Central memory CD8-positive, alpha-beta T cell (primary cell): ENCODE data around the gene TBC1D32.
A peak's percentile ranks its signal among the peaks of the same experiment; 100 is the strongest.
"Not testable (repeated sequence)": the region's sequence is repeated elsewhere in the genome, so short reads cannot be mapped to it uniquely, and the experiment has no call there.

ENCODE experiments used
- ATAC-seq: fragments of 150-1000 bp; cut with Tn5 transposase; replicated peaks from 2 replicates; pipeline ENCODE4 v1.10.0; 2022; ENCODE audit warnings: mild to moderate bottlenecking, moderate FRiP score, moderate number of reproducible peaks; ENCODE audit not compliant: poor library complexity, severe bottlenecking; ENCODE audit errors: extremely low read depth
- DNase-seq, 2 donors: peaks; one replicate each; pipeline ENCODE4 v3.0.0; 2021; ENCODE audit warnings: low spot score in 2 of 2
- H3K27ac Mint-ChIP-seq: one replicate; pipeline ENCODE4 v1.8.0; 2022; ENCODE audit warnings: low read depth, mild to moderate bottlenecking, moderate library complexity, mixed read lengths
- H3K27me3 Mint-ChIP-seq: one replicate; pipeline ENCODE4 v1.8.0; 2022; ENCODE audit warnings: mixed read lengths
- H3K36me3 Mint-ChIP-seq: one replicate; pipeline ENCODE4 v1.8.0; 2022; ENCODE audit warnings: mild to moderate bottlenecking, moderate library complexity, mixed read lengths; ENCODE audit not compliant: insufficient read depth
- H3K4me1 Mint-ChIP-seq: one replicate; pipeline ENCODE4 v1.8.0; 2022; ENCODE audit warnings: mixed read lengths
- H3K4me3 Mint-ChIP-seq: one replicate; pipeline ENCODE4 v1.8.0; 2022; ENCODE audit warnings: mild to moderate bottlenecking, moderate library complexity, mixed read lengths
- H3K9me3 Mint-ChIP-seq: one replicate; pipeline ENCODE4 v1.8.0; 2022; ENCODE audit warnings: mixed read lengths

The TBC1D32 gene

DNA sequence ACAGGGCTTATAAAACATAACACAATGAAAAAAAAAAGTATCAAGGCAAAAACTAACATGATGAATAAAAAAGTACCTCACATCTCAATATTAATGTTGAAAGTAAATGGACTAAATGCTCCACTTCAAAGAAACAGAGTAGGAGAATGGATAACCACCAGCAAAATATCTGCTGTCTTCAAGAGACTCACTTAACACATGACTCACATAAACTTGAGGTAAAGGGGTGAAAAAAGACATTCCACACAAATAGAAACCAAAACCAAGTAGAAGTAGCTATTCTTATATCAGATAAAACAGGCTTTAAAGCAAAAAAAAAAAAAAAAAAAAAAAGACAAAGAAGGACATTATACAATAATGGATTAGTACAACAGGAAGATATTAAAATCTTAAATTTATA lies 86.9 kb downstream of the TBC1D32 start:
- Mint-ChIP-seq H3K4me3 (no peak overlapping the region), H3K4me1 (peaks cover 10% of the 10 kb centered on the region), H3K36me3 (peaks cover 8% of the 10 kb centered on the region), H3K27ac (no peak overlapping the region), H3K27me3 (no peaks in the 10 kb centered on the region), H3K9me3 (peaks cover 22% of the 10 kb centered on the region)
- ATAC-seq (no peak), DNase-seq (no peak)

DNA sequence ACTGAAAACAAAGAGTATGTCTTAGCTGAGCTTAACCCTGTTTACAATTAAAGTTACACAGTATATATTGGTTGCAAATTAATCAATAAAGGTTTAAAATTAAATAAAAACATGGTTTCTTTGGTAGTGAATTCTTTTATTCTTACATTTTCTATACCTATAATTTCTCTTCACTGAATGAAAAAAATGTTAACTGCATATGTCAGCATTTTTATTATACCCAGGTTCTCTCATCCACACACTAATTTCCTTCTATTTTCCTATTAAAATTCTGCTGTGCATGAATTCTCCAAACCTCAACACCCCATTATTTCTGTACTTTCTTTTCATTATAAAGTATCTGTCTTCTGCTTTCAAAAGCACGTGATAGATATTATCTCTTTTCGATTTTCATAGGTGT lies 91.9 kb downstream of the TBC1D32 start:
- no peak overlapping the region for H3K27ac Mint-ChIP-seq
- DNase-seq, result no peak
- no peak for ATAC-seq
- H3K4me3 Mint-ChIP-seq, result no peak overlapping the region
- peaks cover 4% of the 10 kb centered on the region for H3K4me1 Mint-ChIP-seq
- H3K36me3 Mint-ChIP-seq, result peaks cover 5% of the 10 kb centered on the region
- no peaks in the 10 kb centered on the region for H3K27me3 Mint-ChIP-seq
- no peaks in the 10 kb centered on the region for H3K9me3 Mint-ChIP-seq

DNA sequence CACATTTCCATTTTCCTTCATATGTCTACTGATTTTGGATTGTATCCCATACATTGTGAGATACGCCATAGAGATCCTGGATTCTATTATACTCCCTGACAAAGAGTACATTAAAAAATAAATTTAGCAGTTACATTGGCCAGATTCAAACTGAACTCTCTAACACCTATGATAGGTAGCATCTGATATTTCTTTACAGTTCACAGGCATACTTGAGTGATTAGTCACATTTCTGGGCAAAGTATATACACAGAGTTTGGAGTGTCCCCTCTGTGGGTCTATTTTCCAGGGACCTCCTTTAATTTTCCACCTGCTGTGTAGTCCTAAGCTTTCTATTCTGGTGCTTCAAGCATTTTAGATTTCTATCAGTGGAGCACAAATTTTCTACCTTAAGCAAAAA lies 96.4 kb downstream of the TBC1D32 start:
- no peaks in the 10 kb centered on the region for H3K4me1 Mint-ChIP-seq
- DNase-seq (no peak), ATAC-seq (no peak)
- H3K36me3 Mint-ChIP-seq, result peaks cover 8% of the 10 kb centered on the region
- no peak overlapping the region for H3K27ac Mint-ChIP-seq
- no peak overlapping the region for H3K4me3 Mint-ChIP-seq
- H3K27me3 Mint-ChIP-seq, result no peaks in the 10 kb centered on the region
- peaks cover 5% of the 10 kb centered on the region for H3K9me3 Mint-ChIP-seq

DNA sequence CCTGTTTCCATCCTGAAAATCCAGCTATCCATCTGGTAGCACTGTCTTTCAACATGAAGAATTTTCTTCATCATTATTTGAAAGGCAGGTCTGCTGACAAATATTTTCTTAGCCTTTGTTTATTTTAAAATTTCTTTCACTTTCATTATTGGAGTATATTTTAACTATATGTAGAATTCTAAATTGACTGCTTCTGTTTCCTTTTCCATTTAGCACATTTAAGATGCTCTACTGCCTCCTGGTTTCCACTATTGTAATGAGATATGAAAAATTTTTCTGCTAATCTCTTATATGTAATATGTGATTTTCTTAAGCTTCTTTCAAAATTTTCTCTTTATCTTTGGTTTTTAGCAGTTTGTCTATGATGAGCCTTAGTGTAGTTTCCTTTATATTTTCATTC lies 97.3 kb downstream of the TBC1D32 start:
- Mint-ChIP-seq H3K9me3 (peaks cover 5% of the 10 kb centered on the region), H3K4me3 (no peak overlapping the region), H3K4me1 (no peaks in the 10 kb centered on the region), H3K27ac (no peak overlapping the region), H3K36me3 (peaks cover 8% of the 10 kb centered on the region), H3K27me3 (no peaks in the 10 kb centered on the region)
- ATAC-seq (no peak), DNase-seq (no peak)

DNA sequence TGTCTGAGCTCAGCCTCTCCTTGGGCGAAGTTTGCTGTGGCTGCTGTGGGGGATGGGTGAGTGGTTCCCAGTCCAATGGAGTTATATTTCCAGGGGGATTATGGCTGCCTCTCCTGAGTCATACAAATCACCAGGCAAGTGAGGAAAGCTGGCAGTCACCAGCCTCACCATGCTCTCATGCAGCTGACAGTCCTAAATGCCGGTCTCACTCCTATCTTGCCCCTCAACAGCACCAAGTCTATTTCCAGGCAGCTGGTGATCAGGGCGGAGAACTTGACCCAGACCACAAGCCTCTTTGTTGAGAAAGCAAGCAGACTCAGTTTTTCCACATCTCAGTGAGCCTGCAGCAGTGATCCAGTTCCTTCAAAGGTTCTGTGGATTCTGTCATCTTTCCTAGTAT lies 98.9 kb downstream of the TBC1D32 start:
- ATAC-seq, result no peak
- Mint-ChIP-seq H3K36me3 (peaks cover 8% of the 10 kb centered on the region), H3K4me1 (no peaks in the 10 kb centered on the region), H3K9me3 (peaks cover 5% of the 10 kb centered on the region), H3K27me3 (no peaks in the 10 kb centered on the region), H3K4me3 (no peak overlapping the region), H3K27ac (no peak overlapping the region)
- no peak for DNase-seq

DNA sequence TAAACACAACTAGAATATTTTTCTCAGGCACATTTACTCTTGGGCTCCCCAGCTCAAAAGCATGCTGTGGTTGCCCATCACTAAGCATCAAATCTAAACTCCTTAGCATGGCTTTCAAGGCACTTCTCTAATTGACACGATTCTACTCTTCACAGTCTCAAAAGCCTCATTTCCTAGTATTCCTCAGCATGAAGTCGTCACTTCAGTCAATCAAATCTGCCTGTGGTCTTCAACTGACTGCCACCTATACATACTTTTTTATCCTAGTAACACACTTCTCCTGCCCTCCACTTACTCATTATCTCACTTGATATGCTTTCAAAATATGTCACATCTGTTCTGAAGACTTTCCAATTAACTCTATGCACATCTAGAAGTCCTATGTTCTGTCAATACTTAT lies 110.3 kb downstream of the TBC1D32 start:
- Mint-ChIP-seq H3K4me1 (no peaks in the 10 kb centered on the region), H3K36me3 (peaks cover 8% of the 10 kb centered on the region), H3K27me3 (no peaks in the 10 kb centered on the region), H3K27ac (peak overlapping the region; percentile 2), H3K4me3 (no peak overlapping the region), H3K9me3 (peaks cover 2% of the 10 kb centered on the region)
- DNase-seq (no peak), ATAC-seq (no peak)

DNA sequence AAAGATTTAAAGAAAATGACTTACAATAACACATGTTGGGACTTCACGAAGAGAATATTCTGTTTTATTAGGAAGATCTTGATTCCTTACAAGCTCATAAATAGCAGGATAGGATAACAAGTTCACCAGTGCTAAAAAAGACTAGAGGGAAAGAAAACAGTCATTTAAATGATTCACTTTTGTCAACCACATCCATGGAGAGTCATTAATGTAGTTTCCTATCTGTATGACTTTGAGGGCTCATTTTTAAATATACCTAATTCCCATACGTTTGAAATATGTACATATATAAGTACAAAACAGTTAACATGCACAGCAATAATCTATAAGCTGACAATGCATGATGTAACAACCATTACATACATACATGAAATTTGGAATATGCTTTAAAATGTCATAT lies 111.1 kb downstream of the TBC1D32 start:
- no peak for ATAC-seq
- Mint-ChIP-seq H3K4me1 (no peaks in the 10 kb centered on the region), H3K27ac (no peak overlapping the region), H3K4me3 (no peak overlapping the region), H3K27me3 (no peaks in the 10 kb centered on the region), H3K9me3 (peaks cover 5% of the 10 kb centered on the region), H3K36me3 (peaks cover 8% of the 10 kb centered on the region)
- DNase-seq, result no peak

DNA sequence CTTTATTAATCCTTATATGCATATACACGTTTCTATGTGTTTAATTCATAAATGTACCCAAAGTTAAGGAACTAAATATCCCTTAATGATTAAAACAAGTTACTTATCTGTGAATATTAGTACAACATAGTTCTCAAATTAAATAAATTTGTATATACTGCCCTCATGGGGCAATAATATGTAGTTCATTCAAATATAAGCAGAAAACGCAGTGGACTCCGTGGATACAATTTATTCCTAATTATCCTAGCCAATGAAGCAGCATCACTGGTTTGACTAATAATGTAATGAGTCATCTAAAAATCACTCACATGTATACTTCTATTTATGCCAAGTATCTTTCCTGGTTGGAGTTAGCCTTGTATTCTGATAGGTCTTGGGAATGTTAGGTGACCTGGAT lies 111.6 kb downstream of the TBC1D32 start:
- no peak overlapping the region for H3K27ac Mint-ChIP-seq
- H3K36me3 Mint-ChIP-seq, result peaks cover 5% of the 10 kb centered on the region
- no peaks in the 10 kb centered on the region for H3K4me1 Mint-ChIP-seq
- H3K9me3 Mint-ChIP-seq, result peaks cover 8% of the 10 kb centered on the region
- DNase-seq (no peak), ATAC-seq (no peak)
- H3K27me3 Mint-ChIP-seq, result no peaks in the 10 kb centered on the region
- no peak overlapping the region for H3K4me3 Mint-ChIP-seq

DNA sequence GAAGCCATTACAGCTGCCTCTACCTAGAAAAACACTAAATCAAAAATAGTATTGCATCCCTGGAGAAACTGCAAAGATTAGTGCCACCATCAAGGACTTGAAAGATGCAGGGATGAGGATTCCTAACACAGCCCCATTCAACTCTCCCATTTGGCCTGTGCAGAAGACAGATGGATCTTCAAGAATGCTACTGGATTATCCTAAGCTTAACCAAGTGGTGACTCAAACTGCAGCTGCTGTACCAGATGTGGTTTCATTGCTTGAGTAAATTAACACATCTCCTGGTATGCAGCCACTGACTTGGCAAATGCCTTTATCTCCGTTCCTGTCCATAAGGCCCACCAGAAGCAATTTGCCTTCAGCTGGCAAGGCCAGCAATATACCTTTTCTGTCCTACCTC lies 117.4 kb downstream of the TBC1D32 start:
- no peaks in the 10 kb centered on the region for H3K27me3 Mint-ChIP-seq
- H3K4me1 Mint-ChIP-seq, result no peaks in the 10 kb centered on the region
- ATAC-seq, result no peak
- H3K36me3 Mint-ChIP-seq, result peaks cover 5% of the 10 kb centered on the region
- no peak for DNase-seq
- peaks cover 8% of the 10 kb centered on the region for H3K9me3 Mint-ChIP-seq
- no peak overlapping the region for H3K27ac Mint-ChIP-seq
- no peak overlapping the region for H3K4me3 Mint-ChIP-seq

DNA sequence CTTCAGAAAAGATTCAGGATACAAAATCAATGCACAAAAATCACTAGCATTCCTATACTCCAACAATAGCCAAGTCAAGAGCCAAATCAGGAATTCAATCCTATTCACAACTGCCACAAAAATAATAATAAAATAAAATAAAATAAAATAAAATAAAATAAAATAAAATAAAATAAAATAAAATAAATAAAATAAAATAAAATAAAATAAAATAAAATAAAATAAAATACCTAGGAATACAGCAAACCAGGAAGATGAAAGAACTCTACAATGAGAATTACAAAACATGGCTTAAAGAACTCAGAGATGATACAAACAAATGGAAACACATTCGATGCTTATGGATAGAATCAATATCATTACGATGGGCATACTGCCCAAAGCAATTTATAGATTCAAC lies 120.9 kb downstream of the TBC1D32 start:
- not testable (repeated sequence) for H3K4me3 Mint-ChIP-seq, H3K27me3 Mint-ChIP-seq, DNase-seq, H3K27ac Mint-ChIP-seq, ATAC-seq, H3K36me3 Mint-ChIP-seq, H3K9me3 Mint-ChIP-seq, H3K4me1 Mint-ChIP-seq

DNA sequence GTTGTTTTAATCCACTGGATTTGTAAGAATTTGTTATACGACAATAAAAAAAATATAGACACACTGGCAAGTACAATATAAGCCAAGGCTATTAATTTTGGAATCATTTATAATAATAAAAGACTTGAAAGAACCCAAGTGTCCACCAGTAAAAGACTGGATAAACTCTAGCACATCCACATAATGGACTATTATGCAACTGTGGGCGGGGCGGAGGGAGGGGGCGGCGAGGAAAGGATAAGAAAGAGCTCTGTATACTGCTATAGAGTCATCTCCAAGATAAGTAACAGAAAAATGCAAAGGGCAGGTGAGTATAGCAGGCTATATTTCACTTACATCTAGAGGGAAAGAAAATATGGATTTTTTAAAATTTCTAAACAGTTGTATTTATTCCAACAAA lies 123.3 kb downstream of the TBC1D32 start:
- Mint-ChIP-seq H3K4me3 (no peak overlapping the region), H3K36me3 (peaks cover 4% of the 10 kb centered on the region), H3K27me3 (no peaks in the 10 kb centered on the region), H3K27ac (no peak overlapping the region), H3K4me1 (no peaks in the 10 kb centered on the region), H3K9me3 (no peaks in the 10 kb centered on the region)
- no peak for DNase-seq
- ATAC-seq, result no peak

DNA sequence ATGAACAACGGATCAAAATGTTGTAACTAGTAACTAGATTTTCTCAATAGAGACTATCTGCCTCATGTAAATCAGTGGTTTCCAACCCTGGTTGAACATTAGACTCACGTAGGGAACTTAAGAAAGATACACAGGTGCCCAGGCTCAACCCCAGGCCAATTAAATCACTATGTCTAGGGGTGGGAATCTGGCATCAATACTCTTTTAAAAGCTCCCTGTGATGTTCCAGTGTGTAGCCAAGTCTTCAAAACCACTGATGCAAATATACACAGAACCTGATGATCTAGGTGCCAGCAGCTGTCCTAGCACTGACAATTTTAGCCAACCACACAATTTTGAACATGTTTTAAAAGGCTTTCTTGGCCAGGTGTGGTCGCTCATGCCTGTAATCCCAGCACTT lies 128.7 kb downstream of the TBC1D32 start:
- H3K4me3 Mint-ChIP-seq, result no peak overlapping the region
- DNase-seq (no peak), ATAC-seq (no peak)
- no peaks in the 10 kb centered on the region for H3K9me3 Mint-ChIP-seq
- H3K27me3 Mint-ChIP-seq, result no peaks in the 10 kb centered on the region
- H3K27ac Mint-ChIP-seq, result no peak overlapping the region
- peaks cover 4% of the 10 kb centered on the region for H3K36me3 Mint-ChIP-seq
- H3K4me1 Mint-ChIP-seq, result no peaks in the 10 kb centered on the region

DNA sequence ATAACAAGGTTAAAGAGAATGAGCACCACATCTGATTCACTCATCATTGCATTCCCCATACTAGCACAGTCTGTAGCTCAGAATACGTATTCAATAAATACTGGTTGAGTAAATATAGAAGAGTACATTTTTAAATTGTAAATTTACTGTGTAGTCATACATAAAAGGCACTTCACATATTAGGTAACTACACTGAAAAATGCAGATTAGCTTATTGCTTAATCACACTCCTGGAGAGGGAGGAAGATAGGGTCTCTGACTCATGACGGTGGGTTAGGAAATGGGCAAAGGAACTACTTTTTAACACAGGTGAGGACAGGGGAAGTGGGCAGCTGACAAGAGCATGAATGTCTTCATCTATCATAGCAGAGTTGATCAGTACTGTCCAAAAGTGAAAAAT lies 133.2 kb downstream of the TBC1D32 start:
- H3K4me1 Mint-ChIP-seq, result no peaks in the 10 kb centered on the region
- H3K27me3 Mint-ChIP-seq, result no peaks in the 10 kb centered on the region
- H3K4me3 Mint-ChIP-seq, result no peak overlapping the region
- DNase-seq (no peak), ATAC-seq (no peak)
- H3K36me3 Mint-ChIP-seq, result no peaks in the 10 kb centered on the region
- no peak overlapping the region for H3K27ac Mint-ChIP-seq
- H3K9me3 Mint-ChIP-seq, result no peaks in the 10 kb centered on the region

DNA sequence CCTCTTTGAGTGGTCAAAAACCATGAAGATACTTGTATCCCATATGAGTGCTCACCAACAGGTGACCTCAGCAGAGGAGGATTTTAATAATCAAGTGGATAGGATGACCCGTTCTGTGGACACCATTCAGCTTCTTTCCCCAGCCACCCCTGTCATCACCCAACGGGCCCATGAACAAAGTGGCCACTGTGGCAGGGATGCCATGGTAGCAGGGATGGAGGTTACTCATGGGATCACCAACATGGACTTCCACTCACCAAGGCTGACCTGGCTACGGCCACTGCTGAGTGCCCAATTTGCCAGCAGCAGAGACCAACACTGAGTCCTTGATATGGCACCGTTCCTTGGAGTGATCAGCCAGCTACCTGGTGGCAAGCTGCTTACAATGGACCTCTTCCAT lies 138.2 kb downstream of the TBC1D32 start:
- H3K4me1 Mint-ChIP-seq, H3K36me3 Mint-ChIP-seq, ATAC-seq, DNase-seq, H3K27me3 Mint-ChIP-seq, H3K9me3 Mint-ChIP-seq, H3K4me3 Mint-ChIP-seq, H3K27ac Mint-ChIP-seq: not testable (repeated sequence)
